Measurements from ENCODE around the gene LCE7A.

The LCE7A gene

GRCh38 chr1:152824964-152825363 is 34.8 kb upstream of the LCE7A start:
- Histone ChIP-seq H3K4me1 (ENCODE audit: control insufficient read depth, insufficient read depth, low read length) (no peaks in the 10 kb centered on the region), H3K27ac (ENCODE audit: extremely low read depth, low read depth, low read length) (no peak overlapping the region), H3K9me3 (ENCODE audit: control insufficient read depth, insufficient read depth, low read depth, low read length) (no peaks in the 10 kb centered on the region), H3K4me3 (ENCODE audit: low read depth, low read length) (no peak overlapping the region), H3K36me3 (ENCODE audit: control insufficient read depth in 2 of 2, insufficient read depth in 1 of 2, low read length in 2 of 2) (no peaks in the 10 kb centered on the region)
- ChIA-PET CTCF (no interaction called here), POLR2A (no interaction called here)
- no peak for TF ChIP-seq GLIS2 (tag by site-specific recombination; IDR thresholded peaks at IDR 0.05)
- TF ChIP-seq ZNF221 (tag by site-specific recombination; IDR thresholded peaks at IDR 0.05; ENCODE audit: borderline replicate concordance) = no peak
- TF ChIP-seq GLI4 (tag by site-specific recombination; IDR thresholded peaks at IDR 0.05) = no peak
- no peak for TF ChIP-seq KLF7 (tag by site-specific recombination; IDR thresholded peaks at IDR 0.05; ENCODE audit: borderline replicate concordance)
- TF ChIP-seq GFI1B (tag by site-specific recombination; IDR thresholded peaks at IDR 0.05) = no peak
- TF ChIP-seq ZNF138 (tag by site-specific recombination; IDR thresholded peaks at IDR 0.05; ENCODE audit: borderline replicate concordance) = no peak
- no peak for TF ChIP-seq ZNF433 (tag by site-specific recombination; IDR thresholded peaks at IDR 0.05; ENCODE audit: low read depth)
- no peak for TF ChIP-seq ZNF544 (tag by site-specific recombination; IDR thresholded peaks at IDR 0.05)
- no peak for TF ChIP-seq ZNF660 (tag by site-specific recombination; IDR thresholded peaks at IDR 0.05)
- no peak for TF ChIP-seq ZSCAN4 (tag by site-specific recombination; IDR thresholded peaks at IDR 0.05)
- no peak for TF ChIP-seq ZNF777 (tag by site-specific recombination; IDR thresholded peaks at IDR 0.05; ENCODE audit: borderline replicate concordance)
- TF ChIP-seq YY2 (tag by site-specific recombination; IDR thresholded peaks at IDR 0.05) = no peak
- TF ChIP-seq ZNF623 (tag by site-specific recombination; IDR thresholded peaks at IDR 0.05) = no peak
- TF ChIP-seq ZBTB49 (tag by site-specific recombination; IDR thresholded peaks at IDR 0.05; ENCODE audit: low read depth) = no peak
- TF ChIP-seq ZIC2 (tag by site-specific recombination; IDR thresholded peaks at IDR 0.05) = no peak
- TF ChIP-seq ZBTB20 (tag by site-specific recombination; IDR thresholded peaks at IDR 0.05) = no peak
- no peak for TF ChIP-seq GLIS1 (tag by site-specific recombination; IDR thresholded peaks at IDR 0.05)
- no peak for TF ChIP-seq ZSCAN5A (tag by site-specific recombination; IDR thresholded peaks at IDR 0.05)
- TF ChIP-seq ZNF548 (tag by site-specific recombination; IDR thresholded peaks at IDR 0.05) = no peak
- no peak for TF ChIP-seq ZNF514 (tag by site-specific recombination; IDR thresholded peaks at IDR 0.05)

- no peaks in the 10 kb centered on the region for H3K9me3 ChIP-seq (ENCODE audit: control insufficient read depth, insufficient read depth, low read depth, low read length)
- TF ChIP-seq ZSCAN16 (tag by site-specific recombination; IDR thresholded peaks at IDR 0.05) (no peak), ZNF394 (tag by site-specific recombination; IDR thresholded peaks at IDR 0.05; ENCODE audit: borderline replicate concordance) (no peak), ZNF776 (tag by site-specific recombination; IDR thresholded peaks at IDR 0.05; ENCODE audit: borderline replicate concordance) (no peak), TCF7L2 (IDR thresholded peaks at IDR 0.05; ENCODE audit: borderline replicate concordance, low read depth, low read length) (no peak), ZNF518A (tag by site-specific recombination; conservative IDR thresholded peaks at IDR 0.05; ENCODE audit: low read depth) (no peak), ZFHX2 (tag by site-specific recombination; conservative IDR thresholded peaks at IDR 0.05) (no peak), ZNF664 (tag by site-specific recombination; IDR thresholded peaks at IDR 0.05) (no peak)
- no peaks in the 10 kb centered on the region for H3K36me3 ChIP-seq (ENCODE audit: control insufficient read depth in 2 of 2, insufficient read depth in 1 of 2, low read length in 2 of 2)
- no peaks in the 10 kb centered on the region for H3K4me1 ChIP-seq (ENCODE audit: control insufficient read depth, insufficient read depth, low read length)
- H3K4me3 ChIP-seq (ENCODE audit: low read depth, low read length) = no peak within 1 kb of the TSS
- ChIA-PET POLR2A (no interaction called here), CTCF (interaction anchor here (0.8 kb wide), 1 partner anchor 92 kb away, joined by 3 read pairs; no protein-coding TSS in a partner anchor)
- no peak within 1 kb of the TSS for H3K27ac ChIP-seq (ENCODE audit: extremely low read depth, low read depth, low read length)
Measured at GRCh38 chr1:152827173-152827572, 32.6 kb upstream of the LCE7A start, which contains the start of gene LCE1A. Gene LCE1A (plus strand): TSS chr1:152827473. CDS start chr1:152827473, 0 bp downstream.
